PFSK-1 (cell line): ENCODE data around the gene TMEM109.
A peak's percentile ranks its signal among the peaks of the same experiment; 100 is the strongest.

ENCODE experiments used
- FOXP2 ChIP-seq: optimal IDR thresholded peaks from 2 replicates; pipeline ENCODE3; 2011; ENCODE audit warnings: borderline replicate concordance, control low read depth, inconsistent platforms; ENCODE audit not compliant: insufficient read depth; ENCODE audit errors: extremely low read length, extremely low read depth
- POLR2AphosphoS5 ChIP-seq: IDR thresholded peaks from 2 replicates; pipeline ENCODE4 v1.6.1; 2012; ENCODE audit warnings: low read depth, mild to moderate bottlenecking, control low read depth, low read length, moderate library complexity
- SIN3A ChIP-seq: IDR thresholded peaks from 2 replicates; pipeline ENCODE4 v1.6.1; 2012; ENCODE audit warnings: mild to moderate bottlenecking, low read length, moderate library complexity, borderline replicate concordance; ENCODE audit not compliant: insufficient read depth
- TAF1 ChIP-seq: IDR thresholded peaks from 2 replicates; pipeline ENCODE4 v1.6.1; 2012; ENCODE audit warnings: low read length, control low read depth, borderline replicate concordance; ENCODE audit not compliant: insufficient read depth
- TF ChIP-seq, protein P1 (sequence below), 2 experiments: IDR thresholded peaks; 2 replicates each; pipeline versions ENCODE4 v1.6.1 to v1.8.0; 2011 to 2012; ENCODE audit warnings: low read depth in 2 of 2, low read length in 2 of 2, control low read depth in 1 of 2, inconsistent platforms in 1 of 2, mild to moderate bottlenecking in 1 of 2, moderate library complexity in 1 of 2; ENCODE audit not compliant: insufficient read depth in 1 of 2

The TMEM109 gene

DNA sequence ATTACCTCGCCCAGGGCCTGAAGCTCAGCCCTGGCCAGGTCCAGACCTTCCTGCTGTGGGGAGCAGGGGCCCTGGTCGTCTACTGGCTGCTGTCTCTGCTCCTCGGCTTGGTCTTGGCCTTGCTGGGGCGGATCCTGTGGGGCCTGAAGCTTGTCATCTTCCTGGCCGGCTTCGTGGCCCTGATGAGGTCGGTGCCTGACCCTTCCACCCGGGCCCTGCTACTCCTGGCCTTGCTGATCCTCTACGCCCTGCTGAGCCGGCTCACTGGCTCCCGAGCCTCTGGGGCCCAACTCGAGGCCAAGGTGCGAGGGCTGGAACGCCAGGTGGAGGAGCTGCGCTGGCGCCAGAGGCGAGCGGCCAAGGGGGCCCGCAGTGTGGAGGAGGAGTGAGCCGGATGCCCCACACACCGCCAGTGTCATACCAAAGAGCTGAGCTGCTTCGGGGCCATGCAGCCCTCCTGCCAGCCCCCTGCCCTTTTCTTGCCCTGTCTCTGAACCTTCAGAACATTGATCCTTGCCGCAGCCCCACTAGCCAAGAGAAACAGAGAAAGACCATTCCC, 7.9 kb downstream of the TMEM109 start:
- TF ChIP-seq TAF1: no peak
- TF ChIP-seq SIN3A: no peak
- no peak for TF ChIP-seq POLR2AphosphoS5
- no peak for TF ChIP-seq FOXP2

DNA sequence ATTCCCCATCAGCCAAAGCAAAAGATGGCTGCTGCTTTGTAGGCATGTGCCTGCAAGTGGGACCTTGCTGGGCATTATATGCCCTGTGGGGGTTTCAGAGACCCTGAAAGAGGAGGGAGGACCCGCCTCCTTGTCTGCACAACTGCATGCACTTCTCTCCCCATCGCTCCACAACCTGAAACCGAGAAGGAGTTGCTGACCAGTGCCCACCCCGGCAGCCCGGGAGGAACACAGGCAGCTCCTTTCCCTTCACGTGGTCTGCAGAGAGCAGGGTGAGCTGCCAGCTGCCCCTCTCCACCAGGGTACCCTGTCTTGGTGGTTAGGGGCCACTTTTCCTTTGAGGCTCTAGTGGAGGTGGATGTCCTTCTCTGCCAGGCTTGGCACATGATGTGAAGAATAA, 8.9 kb downstream of the TMEM109 start:
- no peak for TF ChIP-seq SIN3A
- no peak for TF ChIP-seq TAF1
- TF ChIP-seq, protein P1, sequence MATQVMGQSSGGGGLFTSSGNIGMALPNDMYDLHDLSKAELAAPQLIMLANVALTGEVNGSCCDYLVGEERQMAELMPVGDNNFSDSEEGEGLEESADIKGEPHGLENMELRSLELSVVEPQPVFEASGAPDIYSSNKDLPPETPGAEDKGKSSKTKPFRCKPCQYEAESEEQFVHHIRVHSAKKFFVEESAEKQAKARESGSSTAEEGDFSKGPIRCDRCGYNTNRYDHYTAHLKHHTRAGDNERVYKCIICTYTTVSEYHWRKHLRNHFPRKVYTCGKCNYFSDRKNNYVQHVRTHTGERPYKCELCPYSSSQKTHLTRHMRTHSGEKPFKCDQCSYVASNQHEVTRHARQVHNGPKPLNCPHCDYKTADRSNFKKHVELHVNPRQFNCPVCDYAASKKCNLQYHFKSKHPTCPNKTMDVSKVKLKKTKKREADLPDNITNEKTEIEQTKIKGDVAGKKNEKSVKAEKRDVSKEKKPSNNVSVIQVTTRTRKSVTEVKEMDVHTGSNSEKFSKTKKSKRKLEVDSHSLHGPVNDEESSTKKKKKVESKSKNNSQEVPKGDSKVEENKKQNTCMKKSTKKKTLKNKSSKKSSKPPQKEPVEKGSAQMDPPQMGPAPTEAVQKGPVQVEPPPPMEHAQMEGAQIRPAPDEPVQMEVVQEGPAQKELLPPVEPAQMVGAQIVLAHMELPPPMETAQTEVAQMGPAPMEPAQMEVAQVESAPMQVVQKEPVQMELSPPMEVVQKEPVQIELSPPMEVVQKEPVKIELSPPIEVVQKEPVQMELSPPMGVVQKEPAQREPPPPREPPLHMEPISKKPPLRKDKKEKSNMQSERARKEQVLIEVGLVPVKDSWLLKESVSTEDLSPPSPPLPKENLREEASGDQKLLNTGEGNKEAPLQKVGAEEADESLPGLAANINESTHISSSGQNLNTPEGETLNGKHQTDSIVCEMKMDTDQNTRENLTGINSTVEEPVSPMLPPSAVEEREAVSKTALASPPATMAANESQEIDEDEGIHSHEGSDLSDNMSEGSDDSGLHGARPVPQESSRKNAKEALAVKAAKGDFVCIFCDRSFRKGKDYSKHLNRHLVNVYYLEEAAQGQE (IDR thresholded peaks at IDR 0.05; ENCODE audit: insufficient read depth in 1 of 2, low read depth in 2 of 2, low read length in 2 of 2): no peak
- TF ChIP-seq POLR2AphosphoS5: no peak
- no peak for TF ChIP-seq FOXP2

DNA sequence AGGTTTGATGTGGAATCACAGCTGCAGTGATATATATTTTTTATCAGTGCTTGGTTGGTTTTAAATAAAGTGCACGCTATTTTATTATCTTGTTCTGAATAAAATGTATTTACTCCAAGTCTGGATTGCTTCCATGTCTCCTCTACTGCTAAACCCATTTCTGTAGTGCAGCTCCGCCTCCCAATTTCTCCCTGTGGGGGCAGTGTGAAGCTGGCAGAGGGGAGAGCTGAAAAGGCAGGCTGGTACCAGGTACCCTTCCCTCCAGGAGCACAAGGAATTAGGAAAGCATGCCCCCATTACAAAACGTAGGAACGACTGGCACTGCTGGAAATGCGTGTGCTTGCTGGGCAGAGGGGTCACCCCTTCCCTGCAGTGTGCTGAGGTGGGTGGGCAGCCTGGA, 9.4 kb downstream of the TMEM109 start:
- no peak for TF ChIP-seq SIN3A
- TF ChIP-seq TAF1: no peak
- no peak for TF ChIP-seq POLR2AphosphoS5
- TF ChIP-seq, protein P1 (IDR thresholded peaks at IDR 0.05; ENCODE audit: insufficient read depth in 1 of 2, low read depth in 2 of 2, low read length in 2 of 2): no peak
- no peak for TF ChIP-seq FOXP2

DNA sequence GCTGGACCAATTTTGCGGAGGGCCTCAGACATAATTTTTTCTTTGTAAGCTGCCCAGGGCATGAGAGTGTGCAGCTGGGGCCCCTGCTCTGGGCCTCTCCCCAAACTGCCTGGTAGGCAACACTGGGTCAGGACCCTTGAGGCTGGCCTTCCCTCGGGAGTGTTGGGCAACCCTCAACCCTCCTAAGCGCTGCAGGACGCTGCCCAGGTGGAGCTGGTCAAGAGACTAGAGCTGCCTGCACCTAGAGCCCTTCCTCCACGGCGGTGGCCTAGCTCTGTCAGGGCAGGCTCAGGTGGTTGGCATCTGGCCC, 9.8 kb downstream of the TMEM109 start:
- TF ChIP-seq POLR2AphosphoS5: no peak
- no peak for TF ChIP-seq FOXP2
- TF ChIP-seq TAF1: no peak
- TF ChIP-seq, protein P1 (IDR thresholded peaks at IDR 0.05; ENCODE audit: insufficient read depth in 1 of 2, low read depth in 2 of 2, low read length in 2 of 2): no peak
- no peak for TF ChIP-seq SIN3A

DNA sequence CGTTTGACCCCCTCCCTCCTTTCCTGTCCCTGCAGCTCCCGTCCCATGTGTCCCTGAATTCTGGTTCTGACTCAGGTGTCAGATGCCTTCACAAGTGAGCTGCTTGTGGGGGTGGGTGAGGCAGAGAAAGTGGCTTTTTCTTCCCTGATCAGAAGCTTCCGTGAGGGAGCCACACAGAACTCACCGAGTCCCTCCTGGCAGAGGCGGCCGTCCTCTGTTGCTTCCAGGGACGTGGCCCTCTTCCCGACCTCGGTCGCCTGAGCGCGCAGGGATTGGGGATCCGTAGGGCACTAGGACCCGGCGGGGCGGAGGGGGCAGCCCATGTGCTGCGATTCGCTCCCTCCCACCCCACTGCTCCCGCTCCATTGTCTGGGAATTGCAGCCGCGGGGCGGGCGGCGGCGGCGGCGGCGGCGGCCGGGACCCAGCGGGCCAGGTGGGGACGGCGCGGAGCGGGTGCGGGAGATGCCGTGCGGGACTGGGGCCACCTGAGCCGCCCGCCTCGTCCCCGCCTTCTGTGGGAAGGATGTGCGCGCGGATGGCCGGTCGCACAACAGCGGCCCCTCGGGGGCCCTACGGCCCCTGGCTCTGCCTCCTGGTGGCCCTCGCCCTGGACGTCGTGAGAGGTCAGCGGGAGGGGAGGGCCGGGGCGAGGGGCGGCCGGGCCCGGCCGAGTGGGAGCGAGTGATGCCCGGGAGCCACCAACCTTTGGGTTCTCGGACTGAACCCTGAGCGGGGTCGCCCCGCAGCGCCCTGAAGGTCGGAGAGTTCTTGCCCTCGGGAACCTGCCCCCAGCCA, 10.3 kb downstream of the TMEM109 start, which contains the start of gene TMEM132A:
TMEM132A (plus strand) TSS at position 351 of the 796 bp plus-strand sequence; CDS start at position 525, 174 bp downstream.
- TF ChIP-seq, protein P1 (IDR thresholded peaks at IDR 0.05; ENCODE audit: insufficient read depth in 1 of 2, low read depth in 2 of 2, low read length in 2 of 2): no peak
- TF ChIP-seq FOXP2 (peak; percentile 77), TAF1 (peak; percentile 45; the same call in 1 of the 2 replicates), SIN3A (no peak)
